H1 (cell line): Measurements from ENCODE around the gene ENPP6. TPM values are rescaled to one million over a fixed set of nuclear protein-coding genes. Genes with fewer than 3 reads are reported as not detected.
A peak's percentile ranks its signal among the peaks of the same experiment; 100 is the strongest.

Source experiments
- BACH1 ChIP-seq: IDR thresholded peaks from 2 replicates; pipeline ENCODE4 v1.6.1; 2012; ENCODE audit warnings: low read length, improper control_type of control experiment
- BCL11A ChIP-seq, 2 experiments: IDR thresholded peaks; one replicate each; pipeline ENCODE4 v1.6.1; 2011; ENCODE audit warnings: low read depth in 2 of 2, low read length in 2 of 2, mild to moderate bottlenecking in 2 of 2
- BRCA1 ChIP-seq: IDR thresholded peaks from 2 replicates; pipeline ENCODE4 v1.6.1; 2012; ENCODE audit warnings: low read depth, low read length, improper control_type of control experiment
- CTCF ChIP-seq, 3 experiments: IDR thresholded peaks; 1 replicate in 2 of 3; 2 replicates in 1 of 3; pipeline versions ENCODE4 v1.5.1 to v1.6.1; 2011; ENCODE audit warnings: low read length in 3 of 3, mild to moderate bottlenecking in 3 of 3, inconsistent platforms in 2 of 3, low read depth in 1 of 3, moderate library complexity in 1 of 3; ENCODE audit not compliant: insufficient read depth in 1 of 3; ENCODE audit errors: control extremely low read depth in 1 of 3
- EZH2 ChIP-seq: fragments of 200-600 bp; sonication (generic); IDR thresholded peaks from 2 replicates; pipeline ENCODE4 v1.7.1; 2012; ENCODE audit warnings: low read depth, mild to moderate bottlenecking, moderate library complexity, low read length, inconsistent platforms; ENCODE audit not compliant: severe bottlenecking
- MAFK ChIP-seq: IDR thresholded peaks from 2 replicates; pipeline ENCODE4 v1.6.1; 2012; ENCODE audit warnings: low read depth, mild to moderate bottlenecking, improper control_type of control experiment, low read length
- PHF8 ChIP-seq: fragments of 200-600 bp; sonication (generic); conservative IDR thresholded peaks from 2 replicates; pipeline ENCODE4 v1.7.1; 2012; ENCODE audit warnings: low read depth, mild to moderate bottlenecking, inconsistent platforms, low read length, moderate library complexity
- POU5F1 ChIP-seq: IDR thresholded peaks from 2 replicates; pipeline ENCODE4 v1.6.1; 2011; ENCODE audit warnings: low read depth, mild to moderate bottlenecking, low read length, moderate library complexity
- SP4 ChIP-seq: IDR thresholded peaks from 2 replicates; pipeline ENCODE4 v1.6.1; 2012; ENCODE audit warnings: low read length, inconsistent platforms
- TCF12 ChIP-seq: IDR thresholded peaks from 2 replicates; pipeline ENCODE4 v1.6.1; 2011; ENCODE audit warnings: low read depth, mild to moderate bottlenecking, low read length
- polyA plus RNA-seq, 7 experiments: library from polyadenylated mRNA; depleted of rRNA in 3 of 7; stranded (reverse) in 5 of 7; unstranded in 2 of 7; fragments of >200 nt in 5 of 7; fragments of 200-250 nt in 2 of 7; gene quantifications; 1 replicate in 5 of 7; 2 replicates in 1 of 7; 4 replicates in 1 of 7; pipeline versions ENCODE4 v1.2.1 to v1.2.3, GENCODE V29; 2011 to 2013; ENCODE audit warnings: missing spikeins in 2 of 7, mixed read lengths in 2 of 7
- total RNA-seq: library from RNA; stranded (reverse); fragmentation: NEBNext Ultra II Directional; extraction: Animal tissue kit (Norgen Biotek cat#: 25700); gene quantifications from 2 replicates; pipeline ENCODE4 v1.2.1, GENCODE V29; 2021

The ENPP6 gene
- total and polyA plus RNA-seq, 2 of the 8 experiments (the other 6 are each of a cell fraction or from before 2014, with no cell fraction given): 0.11 to 0.20 TPM

GRCh38 chr4:184100297-184100885, 117.3 kb downstream of the ENPP6 start (continued):
- TF ChIP-seq CTCF (IDR thresholded peaks at IDR 0.05; ENCODE audit: control extremely low read depth in 1 of 3, insufficient read depth in 1 of 3, low read depth in 1 of 3, low read length in 3 of 3) (peak in 2 of 3 experiments; percentile 89 to 94; a peak in 3 of 4 replicates), BACH1 (0 out of 2 replicates have a peak, but pooled peaks have one; percentile 15), POU5F1 (no peak), BRCA1 (no peak), MAFK (no peak), PHF8 (no peak), SP4 (no peak), TCF12 (no peak), BCL11A (IDR thresholded peaks at IDR 0.05; ENCODE audit: low read depth in 2 of 2, low read length in 2 of 2) (no peak), EZH2 (no peak)
